Fibroblast of lung (primary cell): ENCODE measurements around the gene C6orf15.

Experiments
- CTCF ChIP-seq, 2 donors: IDR thresholded peaks in 1 of 2; conservative IDR thresholded peaks in 1 of 2; 1 replicate in 1 of 2; 2 replicates in 1 of 2; pipeline ENCODE4 v1.5.1; 2011 to 2012; ENCODE audit warnings: low read length in 2 of 2, control low read depth in 1 of 2, inconsistent platforms in 1 of 2, low read depth in 1 of 2, mild to moderate bottlenecking in 1 of 2
- EZH2 ChIP-seq: IDR thresholded peaks from 2 replicates; pipeline ENCODE4 v1.5.1; 2012; ENCODE audit warnings: low read length, control low read depth, mild to moderate bottlenecking; ENCODE audit errors: missing control alignments

DNA sequence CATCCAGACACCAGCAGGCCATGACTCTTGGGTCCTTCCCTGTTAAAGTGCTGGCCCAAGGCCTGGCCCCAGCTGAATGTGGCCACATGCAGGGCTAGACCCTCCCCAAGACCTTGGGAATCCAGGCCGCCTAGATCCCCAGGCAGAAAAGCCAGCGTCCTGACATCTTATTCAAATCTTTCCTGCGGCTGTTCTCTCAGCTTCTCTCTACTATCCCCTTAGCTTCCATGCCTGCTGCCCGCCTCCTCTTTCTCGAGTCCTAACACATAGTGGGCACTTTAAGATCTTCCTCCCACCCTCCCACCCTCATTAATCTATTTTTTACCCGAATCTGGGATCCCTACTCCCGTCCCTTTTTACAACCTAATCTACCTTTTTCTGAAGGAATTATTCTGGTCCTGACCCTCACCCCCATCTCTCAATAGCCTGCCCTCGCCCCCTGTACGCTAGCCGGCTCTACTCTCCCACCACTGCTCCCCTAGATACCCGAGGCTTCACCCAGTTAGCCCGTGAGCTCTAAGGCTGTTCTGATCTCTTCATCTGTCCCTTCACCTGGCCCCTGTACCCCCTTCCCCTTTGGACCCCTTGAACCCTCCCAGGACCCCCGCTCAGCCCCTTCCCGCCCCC is 45.3 kb upstream of the C6orf15 start, which contains the start of gene CCHCR1:
- TF ChIP-seq CTCF (conservative IDR thresholded peaks at IDR 0.05 in 1 of 2, IDR thresholded peaks at IDR 0.05 in 1 of 2; ENCODE audit: low read depth in 1 of 2, low read length in 2 of 2) (no peak), EZH2 (no peak)
